NCI-H2196 treated with DMSO at 0.1 percent for 48 hours (cell line): ENCODE results near the gene FAM162A.
A peak's percentile ranks its signal among the peaks of the same experiment; 100 is the strongest.
"Not testable (repeated sequence)": the region's sequence is repeated elsewhere in the genome, so short reads cannot be mapped to it uniquely, and the experiment has no call there.

Experiments
- DNase-seq: peaks from one replicate; lab custom pipeline; 2025; ENCODE audit not compliant: unreplicated experiment; lab: John Stamatoyannopoulos, UW

The FAM162A gene

GRCh38 chr3:122383771-122384697 lies at the start of gene FAM162A:
FAM162A (plus strand) TSS chr3:122384182; CDS start chr3:122384266, 84 bp downstream.
- peak; percentile 95 for DNase-seq

GRCh38 chr3:122342803-122343202 lies 41.2 kb upstream of the FAM162A start:
- no peak for DNase-seq

GRCh38 chr3:122343654-122344053 lies 40.3 kb upstream of the FAM162A start:
- DNase-seq, result no peak

GRCh38 chr3:122349171-122349570 lies 34.8 kb upstream of the FAM162A start:
- no peak for DNase-seq

- DNase-seq, result no peak
These were observed 33.1 kb upstream of the FAM162A start for GRCh38 chr3:122350814-122351418.

GRCh38 chr3:122351612-122352011 lies 32.4 kb upstream of the FAM162A start:
- no peak for DNase-seq

GRCh38 chr3:122353215-122353614 lies 30.8 kb upstream of the FAM162A start:
- DNase-seq, result no peak

GRCh38 chr3:122353893-122354401 lies 30.0 kb upstream of the FAM162A start:
- DNase-seq, result no peak

- DNase-seq, result no peak
These were observed 28.4 kb upstream of the FAM162A start for GRCh38 chr3:122355612-122356011.

- DNase-seq, result no peak
These were observed 27.6 kb upstream of the FAM162A start for GRCh38 chr3:122356402-122356801.

GRCh38 chr3:122357828-122358702 lies 25.9 kb upstream of the FAM162A start:
- DNase-seq, result no peak

- DNase-seq, result no peak
These were observed 25.3 kb upstream of the FAM162A start for GRCh38 chr3:122358703-122359032.

GRCh38 chr3:122362026-122362425 lies 22.0 kb upstream of the FAM162A start:
- no peak for DNase-seq

GRCh38 chr3:122364490-122364889 lies 19.5 kb upstream of the FAM162A start:
- DNase-seq, result no peak

GRCh38 chr3:122365073-122365472 lies 18.9 kb upstream of the FAM162A start:
- DNase-seq, result no peak

GRCh38 chr3:122365582-122366378 lies 18.2 kb upstream of the FAM162A start:
- not testable (repeated sequence) for DNase-seq

- DNase-seq, result no peak
These were observed 17.6 kb upstream of the FAM162A start for GRCh38 chr3:122366379-122366749.

- no peak for DNase-seq
These were observed 9.9 kb upstream of the FAM162A start for GRCh38 chr3:122374034-122374433.

GRCh38 chr3:122377975-122378374 lies 6.0 kb upstream of the FAM162A start:
- no peak for DNase-seq

GRCh38 chr3:122382888-122383666 lies 905 bp upstream of the FAM162A start, which contains the start of gene MIX23:
MIX23 (minus strand) TSS chr3:122383231; CDS start chr3:122383224, 7 bp downstream.
- peak; percentile 90 for DNase-seq
